NCI-H128 (cell line): ENCODE results near the gene DYSF.

Experiments used
- DNase-seq: peaks from one replicate; lab custom pipeline; 2025; ENCODE audit not compliant: unreplicated experiment; lab: John Stamatoyannopoulos, UW

The DYSF gene

GRCh38 chr2:71669058-71669456, 215.7 kb downstream of the DYSF start:
- DNase-seq: no peak

- DNase-seq: no peak
Measured at GRCh38 chr2:71669628-71670429, 216.5 kb downstream of the DYSF start.

- DNase-seq: no peak
Measured at GRCh38 chr2:71670430-71670795, 217.1 kb downstream of the DYSF start.

- DNase-seq: no peak
Measured at GRCh38 chr2:71671203-71671854, 218.0 kb downstream of the DYSF start.

GRCh38 chr2:71671895-71672825, 218.8 kb downstream of the DYSF start:
- DNase-seq: no peak

GRCh38 chr2:71672826-71673795, 219.8 kb downstream of the DYSF start:
- DNase-seq: no peak

GRCh38 chr2:71674158-71674851, 220.9 kb downstream of the DYSF start:
- no peak for DNase-seq

- peak; percentile 56 for DNase-seq
Measured at GRCh38 chr2:71675296-71675695, 221.9 kb downstream of the DYSF start.

GRCh38 chr2:71678874-71679273, 225.5 kb downstream of the DYSF start:
- no peak for DNase-seq

GRCh38 chr2:71679491-71679890, 226.1 kb downstream of the DYSF start:
- DNase-seq: peak; percentile 52

- no peak for DNase-seq
Measured at GRCh38 chr2:71680925-71681324, 227.6 kb downstream of the DYSF start.

- no peak for DNase-seq
Measured at GRCh38 chr2:71681626-71682025, 228.3 kb downstream of the DYSF start.

GRCh38 chr2:71682341-71682740, 229.0 kb downstream of the DYSF start:
- no peak for DNase-seq

GRCh38 chr2:71683070-71683469, 229.7 kb downstream of the DYSF start:
- no peak for DNase-seq

- no peak for DNase-seq
Measured at GRCh38 chr2:71683666-71684065, 230.3 kb downstream of the DYSF start.

GRCh38 chr2:71684226-71685072, 231.1 kb downstream of the DYSF start:
- no peak for DNase-seq

- DNase-seq: no peak
Measured at GRCh38 chr2:71685073-71685848, 231.9 kb downstream of the DYSF start.

GRCh38 chr2:71685941-71686611, 232.7 kb downstream of the DYSF start:
- DNase-seq: no peak
